ENCODE results near the gene PLCB1.

GRCh38 chr20:8132484-8133309 is 631 bp downstream of the PLCB1 start:
- TF ChIP-seq, protein P1, sequence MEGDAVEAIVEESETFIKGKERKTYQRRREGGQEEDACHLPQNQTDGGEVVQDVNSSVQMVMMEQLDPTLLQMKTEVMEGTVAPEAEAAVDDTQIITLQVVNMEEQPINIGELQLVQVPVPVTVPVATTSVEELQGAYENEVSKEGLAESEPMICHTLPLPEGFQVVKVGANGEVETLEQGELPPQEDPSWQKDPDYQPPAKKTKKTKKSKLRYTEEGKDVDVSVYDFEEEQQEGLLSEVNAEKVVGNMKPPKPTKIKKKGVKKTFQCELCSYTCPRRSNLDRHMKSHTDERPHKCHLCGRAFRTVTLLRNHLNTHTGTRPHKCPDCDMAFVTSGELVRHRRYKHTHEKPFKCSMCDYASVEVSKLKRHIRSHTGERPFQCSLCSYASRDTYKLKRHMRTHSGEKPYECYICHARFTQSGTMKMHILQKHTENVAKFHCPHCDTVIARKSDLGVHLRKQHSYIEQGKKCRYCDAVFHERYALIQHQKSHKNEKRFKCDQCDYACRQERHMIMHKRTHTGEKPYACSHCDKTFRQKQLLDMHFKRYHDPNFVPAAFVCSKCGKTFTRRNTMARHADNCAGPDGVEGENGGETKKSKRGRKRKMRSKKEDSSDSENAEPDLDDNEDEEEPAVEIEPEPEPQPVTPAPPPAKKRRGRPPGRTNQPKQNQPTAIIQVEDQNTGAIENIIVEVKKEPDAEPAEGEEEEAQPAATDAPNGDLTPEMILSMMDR (IDR thresholded peaks at IDR 0.05; ENCODE audit: low read depth, low read length), result no peak
- TF ChIP-seq POLR2A (IDR thresholded peaks at IDR 0.05; ENCODE audit: extremely low read depth, insufficient read length), result no peak
